Measurements from ENCODE around the gene AAMDC. TPM values are rescaled to one million over a fixed set of nuclear protein-coding genes. Genes with fewer than 3 reads are reported as not detected.

The AAMDC gene
- total and polyA plus RNA-seq, 2 of the 13 experiments (the other 11 are each of a cell fraction or from before 2014, with no cell fraction given) = 18.1 to 35.6 TPM

GRCh38 chr11:77820565-77821348 lies at the start of gene AAMDC, which contains the start of gene RSF1 (continued):
- TF ChIP-seq FOXA3 (CRISPR knock-in tag; IDR thresholded peaks at IDR 0.05) (peak; percentile 35), ZFP41 (CRISPR knock-in tag; IDR thresholded peaks at IDR 0.05; ENCODE audit: borderline replicate concordance) (no peak), MXD4 (CRISPR knock-in tag; IDR thresholded peaks at IDR 0.05) (peak; percentile 72; the same call in 1 of the 2 replicates), SMAD9 (CRISPR knock-in tag; IDR thresholded peaks at IDR 0.05) (peak; percentile 64; the same call in 1 of the 2 replicates), ZNF460 (CRISPR knock-in tag; IDR thresholded peaks at IDR 0.05; ENCODE audit: borderline replicate concordance) (no peak), HNF1A (IDR thresholded peaks at IDR 0.05; ENCODE audit: low read depth) (no peak), HNF1A (CRISPR knock-in tag; IDR thresholded peaks at IDR 0.05; ENCODE audit: borderline replicate concordance) (peak; percentile 37; the same call in 1 of the 2 replicates), NFE2L1 (CRISPR knock-in tag; IDR thresholded peaks at IDR 0.05; ENCODE audit: borderline replicate concordance) (no peak), NFATC3 (CRISPR knock-in tag; IDR thresholded peaks at IDR 0.05) (no peak), E2F2 (CRISPR knock-in tag; IDR thresholded peaks at IDR 0.05; ENCODE audit: borderline replicate concordance) (no peak), ZNF776 (CRISPR knock-in tag; IDR thresholded peaks at IDR 0.05) (0 out of 2 replicates have a peak, but pooled peaks have one; percentile 56), ZNF615 (CRISPR knock-in tag; IDR thresholded peaks at IDR 0.05; ENCODE audit: borderline replicate concordance) (no peak), ELF1 (CRISPR knock-in tag; IDR thresholded peaks at IDR 0.05) (peak; percentile 70), NFRKB (IDR thresholded peaks at IDR 0.05) (no peak), GFI1 (CRISPR knock-in tag; IDR thresholded peaks at IDR 0.05; ENCODE audit: borderline replicate concordance) (no peak), FOXO4 (CRISPR knock-in tag; conservative IDR thresholded peaks at IDR 0.05) (no peak), DBP (CRISPR knock-in tag; IDR thresholded peaks at IDR 0.05; ENCODE audit: not compliant biosample characterization) (no peak), SMYD3 (CRISPR knock-in tag; IDR thresholded peaks at IDR 0.05) (no peak), TCF7L2 (IDR thresholded peaks at IDR 0.05; ENCODE audit: low read depth, low read length) (no peak), ZNF335 (CRISPR knock-in tag; IDR thresholded peaks at IDR 0.05) (no peak), HES4 (CRISPR knock-in tag; IDR thresholded peaks at IDR 0.05; ENCODE audit: borderline replicate concordance) (peak; percentile 37; the same call in 1 of the 2 replicates)
